Bronchial epithelial cell (primary cell): Measurements from ENCODE around the gene PTPRN2. TPM values are rescaled to one million over a fixed set of nuclear protein-coding genes. Genes with fewer than 3 reads are reported as not detected.
A peak's percentile ranks its signal among the peaks of the same experiment; 100 is the strongest.

Source experiments
- DNase-seq: peaks from one replicate; pipeline ENCODE4 v3.0.0-alpha.2; 2010; ENCODE audit warnings: low read depth
- FAIRE-seq: peaks from 2 replicates; lab custom pipeline; 2011; peaks lifted over from hg19 to GRCh38; lab: Jason Lieb, UNC
- H3K27me3 ChIP-seq: 2 replicates; pipeline ENCODE4 v1.5.1; 2011; ENCODE audit warnings: low read length; ENCODE audit not compliant: control insufficient read depth, insufficient read depth
- H3K36me3 ChIP-seq: 2 replicates; pipeline ENCODE4 v1.5.1; 2011; ENCODE audit warnings: low read length; ENCODE audit not compliant: control insufficient read depth, insufficient read depth
- H3K4me3 ChIP-seq: 2 replicates; pipeline ENCODE4 v1.5.1; 2011; ENCODE audit warnings: mild to moderate bottlenecking, low read depth, low read length, control low read depth
- total RNA-seq: library from RNA; depleted of rRNA; stranded (reverse); fragments of >200 nt; gene quantifications from 2 replicates; pipeline ENCODE4 v1.2.1, GENCODE V29; 2014
- TF ChIP-seq, protein P1 (sequence below): IDR thresholded peaks from 2 replicates; pipeline ENCODE4 v1.5.1; 2011; ENCODE audit warnings: mild to moderate bottlenecking, moderate library complexity, low read length, control low read depth, inconsistent platforms; ENCODE audit not compliant: insufficient read depth, severe bottlenecking

PTPRN2 gene
- total RNA-seq, 1 donor from 2014 or later: 1.1 TPM

- TF ChIP-seq, protein P1, sequence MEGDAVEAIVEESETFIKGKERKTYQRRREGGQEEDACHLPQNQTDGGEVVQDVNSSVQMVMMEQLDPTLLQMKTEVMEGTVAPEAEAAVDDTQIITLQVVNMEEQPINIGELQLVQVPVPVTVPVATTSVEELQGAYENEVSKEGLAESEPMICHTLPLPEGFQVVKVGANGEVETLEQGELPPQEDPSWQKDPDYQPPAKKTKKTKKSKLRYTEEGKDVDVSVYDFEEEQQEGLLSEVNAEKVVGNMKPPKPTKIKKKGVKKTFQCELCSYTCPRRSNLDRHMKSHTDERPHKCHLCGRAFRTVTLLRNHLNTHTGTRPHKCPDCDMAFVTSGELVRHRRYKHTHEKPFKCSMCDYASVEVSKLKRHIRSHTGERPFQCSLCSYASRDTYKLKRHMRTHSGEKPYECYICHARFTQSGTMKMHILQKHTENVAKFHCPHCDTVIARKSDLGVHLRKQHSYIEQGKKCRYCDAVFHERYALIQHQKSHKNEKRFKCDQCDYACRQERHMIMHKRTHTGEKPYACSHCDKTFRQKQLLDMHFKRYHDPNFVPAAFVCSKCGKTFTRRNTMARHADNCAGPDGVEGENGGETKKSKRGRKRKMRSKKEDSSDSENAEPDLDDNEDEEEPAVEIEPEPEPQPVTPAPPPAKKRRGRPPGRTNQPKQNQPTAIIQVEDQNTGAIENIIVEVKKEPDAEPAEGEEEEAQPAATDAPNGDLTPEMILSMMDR: no peak
- Histone ChIP-seq H3K4me3 (no peak overlapping the region), H3K27me3 (no peaks in the 10 kb centered on the region), H3K36me3 (no peaks in the 10 kb centered on the region)
- no peak for DNase-seq
- peak; percentile 66 for FAIRE-seq
Measured at GRCh38 chr7:158074896-158075632, 512.6 kb downstream of the PTPRN2 start.

GRCh38 chr7:158073845-158074840 is 513.5 kb downstream of the PTPRN2 start:
- FAIRE-seq: no peak
- TF ChIP-seq, protein P1: no peak
- Histone ChIP-seq H3K4me3 (no peak overlapping the region), H3K36me3 (no peaks in the 10 kb centered on the region), H3K27me3 (no peaks in the 10 kb centered on the region)
- no peak for DNase-seq

DNA sequence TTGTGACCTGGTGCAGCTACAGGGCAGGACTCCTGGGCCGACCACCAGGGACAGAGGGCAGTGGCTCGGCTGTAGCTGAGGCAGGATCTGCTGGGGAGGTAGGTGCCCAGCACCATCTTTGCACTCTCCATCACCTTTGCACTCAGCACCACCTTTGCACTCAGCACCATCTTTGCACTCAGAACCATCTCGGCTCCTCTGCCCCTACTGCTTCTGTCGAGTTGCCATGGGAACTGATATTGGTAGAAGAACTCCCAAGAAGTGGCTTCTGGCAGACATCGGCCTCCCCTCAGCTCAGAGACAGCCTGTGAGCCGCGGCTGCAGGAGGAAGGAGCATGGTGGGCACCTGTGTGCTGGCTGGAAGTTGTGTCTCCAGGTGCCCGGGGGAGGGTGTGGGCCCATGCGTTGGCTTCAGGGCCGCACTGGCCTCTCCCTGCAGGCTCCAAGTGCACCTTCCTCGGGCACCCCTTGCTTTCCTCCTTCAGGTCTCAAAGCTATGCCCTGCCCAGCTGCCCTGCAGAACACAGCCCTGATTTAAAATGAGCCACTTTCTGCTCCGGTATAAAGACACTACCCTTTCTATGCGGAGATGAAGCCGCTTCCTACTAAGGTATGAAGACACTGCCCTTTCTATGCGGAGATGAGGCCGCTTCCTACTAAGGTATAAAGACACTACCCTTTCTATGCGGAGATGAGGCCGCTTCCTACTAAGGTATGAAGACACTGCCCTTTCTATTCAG is 514.5 kb downstream of the PTPRN2 start:
- Histone ChIP-seq H3K4me3 (no peak overlapping the region), H3K36me3 (no peaks in the 10 kb centered on the region), H3K27me3 (no peaks in the 10 kb centered on the region)
- DNase-seq: no peak
- TF ChIP-seq, protein P1: no peak
- FAIRE-seq: no peak

GRCh38 chr7:158070222-158070920 is 517.3 kb downstream of the PTPRN2 start:
- TF ChIP-seq, protein P1: no peak
- DNase-seq (no peak), FAIRE-seq (no peak)
- Histone ChIP-seq H3K27me3 (no peaks in the 10 kb centered on the region), H3K36me3 (no peaks in the 10 kb centered on the region), H3K4me3 (no peak overlapping the region)

GRCh38 chr7:158068853-158069252 is 518.8 kb downstream of the PTPRN2 start:
- TF ChIP-seq, protein P1: no peak
- Histone ChIP-seq H3K36me3 (no peaks in the 10 kb centered on the region), H3K4me3 (no peak overlapping the region), H3K27me3 (no peaks in the 10 kb centered on the region)
- FAIRE-seq (no peak), DNase-seq (no peak)
